Measurements from ENCODE around the gene TGFB1I1. TPM values are rescaled to one million over a fixed set of nuclear protein-coding genes. Genes with fewer than 3 reads are reported as not detected.

TGFB1I1 gene
- total RNA-seq, 1 donor from 2014 or later = 0.64 TPM

- intact Hi-C loops (cut with micrococcal nuclease) = loop anchor here (10.0 kb wide), 1 partner anchor 243 kb away; no protein-coding TSS in a partner anchor
Observed at GRCh38 chr16:31451681-31452351, 20.1 kb upstream of the TGFB1I1 start.

- intact Hi-C loops (cut with micrococcal nuclease) = loop anchor here (10.0 kb wide), 1 partner anchor 242 kb away; no protein-coding TSS in a partner anchor
Observed at GRCh38 chr16:31452631-31453106, 19.3 kb upstream of the TGFB1I1 start.

GRCh38 chr16:31453255-31454204, 18.4 kb upstream of the TGFB1I1 start:
- intact Hi-C loops (cut with micrococcal nuclease) = loop anchor here (10.0 kb wide), 1 partner anchor 241 kb away; no protein-coding TSS in a partner anchor

- intact Hi-C loops (cut with micrococcal nuclease) = loop anchor here (5.0 to 10.0 kb wide), 2 partner anchors 239 to 257 kb away; a partner anchor contains a TSS
Observed at GRCh38 chr16:31455601-31456314, 16.2 kb upstream of the TGFB1I1 start.

- intact Hi-C loops (cut with micrococcal nuclease) = loop anchor here (5.0 to 10.0 kb wide), 2 partner anchors 238 to 255 kb away; a partner anchor contains a TSS
Observed at GRCh38 chr16:31456988-31457360, 15.0 kb upstream of the TGFB1I1 start.

GRCh38 chr16:31458073-31458843, 13.7 kb upstream of the TGFB1I1 start:
- intact Hi-C loops (cut with micrococcal nuclease) = loop anchor here (2.0 to 10.0 kb wide), 3 partner anchors 237 to 425 kb away; partner anchors contain the start of gene STX4

GRCh38 chr16:31458844-31459686, 12.9 kb upstream of the TGFB1I1 start, which contains the start of gene ARMC5:
TSS of gene ARMC5 (plus strand) at chr16:31459501. CDS start at chr16:31459525, 24 bp downstream.
- intact Hi-C loops (cut with micrococcal nuclease) = loop anchor here (1.0 to 10.0 kb wide), 9 partner anchors 236 to 537 kb away; partner anchors contain the start of genes FUS, KAT8, SETD1A and STX4

- intact Hi-C loops (cut with micrococcal nuclease) = loop anchor here (1.0 to 10.0 kb wide), 10 partner anchors 17 to 538 kb away; partner anchors contain the start of genes FUS, KAT8, SETD1A and STX4
Observed at GRCh38 chr16:31459687-31460581, 12.0 kb upstream of the TGFB1I1 start.

GRCh38 chr16:31460582-31461002, 11.4 kb upstream of the TGFB1I1 start:
- intact Hi-C loops (cut with micrococcal nuclease) = loop anchor here (2.0 kb wide), 1 partner anchor 16 kb away; no protein-coding TSS in a partner anchor

- intact Hi-C loops (cut with micrococcal nuclease) = loop anchor here (2.0 kb wide), 1 partner anchor 15 kb away; no protein-coding TSS in a partner anchor
Observed at GRCh38 chr16:31461201-31461920, 10.6 kb upstream of the TGFB1I1 start.

GRCh38 chr16:31461921-31462804, 9.8 kb upstream of the TGFB1I1 start:
- intact Hi-C loops (cut with micrococcal nuclease) = loop anchor here (2.0 kb wide), 1 partner anchor 15 kb away; no protein-coding TSS in a partner anchor

- intact Hi-C loops (cut with micrococcal nuclease) = no loop called here
Observed at GRCh38 chr16:31464348-31464769, 7.6 kb upstream of the TGFB1I1 start.

- intact Hi-C loops (cut with micrococcal nuclease) = no loop called here
Observed at GRCh38 chr16:31464781-31465260, 7.1 kb upstream of the TGFB1I1 start.

GRCh38 chr16:31465788-31466370, 6.1 kb upstream of the TGFB1I1 start:
- intact Hi-C loops (cut with micrococcal nuclease) = no loop called here

- intact Hi-C loops (cut with micrococcal nuclease) = no loop called here
Observed at GRCh38 chr16:31466381-31466841, 5.5 kb upstream of the TGFB1I1 start.
